OCI-LY7 (cell line): Measurements from ENCODE around the gene ADARB2. TPM values are rescaled to one million over a fixed set of nuclear protein-coding genes. Genes with fewer than 3 reads are reported as not detected.
"Not testable (repeated sequence)": the region's sequence is repeated elsewhere in the genome, so short reads cannot be mapped to it uniquely, and the experiment has no call there.

Source experiments
- BruUV-seq: library from RNA; stranded (reverse); fragments of 400-500 nt; replicated peaks from 2 replicates; lab custom pipeline; 2021; lab: Mats Ljungman, UMichigan
- CTCF ChIA-PET: fragments of 300-600 bp; sonication (Branson Sonifier 250); formaldehyde crosslinking; loops from one replicate; lab custom pipeline; 2022; ENCODE audit warnings: antibody characterized with exemption; ENCODE audit not compliant: unreplicated experiment; lab: Charles Lee
- POLR2A ChIA-PET: fragments of 300-600 bp; sonication (Branson Sonifier 250); formaldehyde crosslinking; loops from one replicate; lab custom pipeline; 2022; ENCODE audit warnings: antibody characterized with exemption; lab: Charles Lee
- DNase-seq: peaks from one replicate; pipeline ENCODE4 v3.0.0-alpha.2; 2015; ENCODE audit warnings: low spot score
- H2AFZ ChIP-seq: fragments of 200-600 bp; sonication (generic), shearing (Covaris generic); 2 replicates; pipeline ENCODE4 v1.6.1; 2014; ENCODE audit warnings: mild to moderate bottlenecking, antibody characterized with exemption, low read length, moderate library complexity
- H3K27ac ChIP-seq: fragments of 200-600 bp; sonication (generic); 2 replicates; pipeline ENCODE4 v1.5.1; 2014; ENCODE audit warnings: mixed run types, low read depth, mild to moderate bottlenecking, moderate library complexity, low read length, inconsistent platforms; ENCODE audit not compliant: poor library complexity, severe bottlenecking
- H3K36me3 ChIP-seq: fragments of 200-600 bp; sonication (generic); 2 replicates; pipeline ENCODE4 v1.6.1; 2014; ENCODE audit warnings: mild to moderate bottlenecking, antibody characterized with exemption, low read length, moderate library complexity, mixed read lengths; ENCODE audit not compliant: insufficient read depth
- H3K4me1 ChIP-seq: fragments of 200-600 bp; sonication (generic); 2 replicates; pipeline ENCODE4 v1.5.1; 2014; ENCODE audit warnings: mild to moderate bottlenecking, low read length; ENCODE audit not compliant: insufficient read depth, poor library complexity, severe bottlenecking
- H3K4me2 ChIP-seq: fragments of 200-600 bp; sonication (generic); 2 replicates; pipeline ENCODE4 v1.6.1; 2014; ENCODE audit warnings: mild to moderate bottlenecking, low read length
- H3K4me3 ChIP-seq: fragments of 200-600 bp; sonication (generic); 2 replicates; pipeline ENCODE4 v1.5.1; 2014; ENCODE audit warnings: mild to moderate bottlenecking, low read depth, low read length; ENCODE audit not compliant: poor library complexity, severe bottlenecking
- H3K79me2 ChIP-seq: fragments of 200-600 bp; sonication (generic); 2 replicates; pipeline ENCODE4 v1.6.1; 2016; ENCODE audit warnings: low read depth, mild to moderate bottlenecking, low read length, moderate library complexity, mixed read lengths; ENCODE audit not compliant: insufficient read depth
- H3K9me2 ChIP-seq: fragments of 200-600 bp; sonication (generic); 2 replicates; pipeline ENCODE4 v1.6.1; 2016; ENCODE audit warnings: mild to moderate bottlenecking, low read length, mixed read lengths; ENCODE audit not compliant: insufficient read depth
- H3K9me3 ChIP-seq: fragments of 200-600 bp; sonication (generic); 2 replicates; pipeline ENCODE4 v1.6.1; 2014; ENCODE audit warnings: mild to moderate bottlenecking, mixed run types, low read length, mixed read lengths
- H4K20me1 ChIP-seq: fragments of 200-600 bp; sonication (generic); 2 replicates; pipeline ENCODE4 v1.6.1; 2014; ENCODE audit warnings: mild to moderate bottlenecking, antibody characterized with exemption, low read length, moderate library complexity, mixed read lengths; ENCODE audit not compliant: insufficient read depth
- CTCF ChIP-seq: fragments of 200-600 bp; sonication (generic); conservative IDR thresholded peaks from 2 replicates; pipeline ENCODE4 v1.5.1; 2014; ENCODE audit warnings: mild to moderate bottlenecking, antibody characterized with exemption, low read length, moderate library complexity, mixed read lengths
- EZH2phosphoT487 ChIP-seq: fragments of 200-600 bp; sonication (generic); IDR thresholded peaks from 2 replicates; pipeline ENCODE4 v1.6.1; 2018; ENCODE audit warnings: low read depth, borderline replicate concordance, mild to moderate bottlenecking, mixed run types, antibody characterized with exemption, low read length, moderate library complexity, mixed read lengths
- intact Hi-C: fragments of 100-400 bp; cut with micrococcal nuclease; formaldehyde crosslinking; loops from one replicate; pipeline ENCODE4 v1.10.0; 2022; ENCODE audit not compliant: unreplicated experiment
- total RNA-seq, 2 experiments: library from RNA; depleted of rRNA in 1 of 2; stranded (reverse); fragments of >200 nt in 1 of 2; shearing (Covaris generic) in 1 of 2; gene quantifications; 2 replicates each; pipeline ENCODE4 v1.2.3, GENCODE V29; 2014 to 2022

Gene ADARB2
- total RNA-seq, 2 experiments from 2014 or later, result 0.03 TPM; not detected in 1

GRCh38 chr10:1461016-1461415 lies 276.3 kb downstream of the ADARB2 start:
- Histone ChIP-seq H3K4me2 (no peak overlapping the region), H3K27ac (no peak overlapping the region), H3K4me3 (no peak overlapping the region), H3K4me1 (peaks cover 31% of the 10 kb centered on the region), H4K20me1 (no peaks in the 10 kb centered on the region), H3K79me2 (no peaks in the 10 kb centered on the region), H3K36me3 (no peaks in the 10 kb centered on the region), H3K9me3 (no peaks in the 10 kb centered on the region), H3K9me2 (no peaks in the 10 kb centered on the region), H2AFZ (no peak overlapping the region)
- ChIA-PET POLR2A (no interaction called here), CTCF (no interaction called here)
- BruUV-seq, result no TSS peak
- TF ChIP-seq CTCF (no peak), EZH2phosphoT487 (no peak)
- intact Hi-C loops, result no loop called here
- DNase-seq, result no peak

GRCh38 chr10:1459664-1460063 lies 277.7 kb downstream of the ADARB2 start:
- H3K4me2 ChIP-seq, BruUV-seq, CTCF ChIA-PET, H3K27ac ChIP-seq, H4K20me1 ChIP-seq, H3K4me3 ChIP-seq, H3K9me2 ChIP-seq, intact Hi-C loops, H3K36me3 ChIP-seq, POLR2A ChIA-PET, H2AFZ ChIP-seq, H3K79me2 ChIP-seq, H3K9me3 ChIP-seq, DNase-seq: not testable (repeated sequence)
- H3K4me1 ChIP-seq, result peaks cover 44% of the 10 kb centered on the region

- peaks cover 30% of the 10 kb centered on the region for H3K4me1 ChIP-seq
- CTCF ChIA-PET, result interaction anchor here (0.6 kb wide), 1 partner anchor 90 kb away, joined by 4 read pairs; no protein-coding TSS in a partner anchor
- intact Hi-C loops, result loop anchor here (1.0 to 5.0 kb wide), 2 partner anchors 34 to 38 kb away; no protein-coding TSS in a partner anchor
- POLR2A ChIA-PET, result interaction anchor here (0.6 kb wide), 1 partner anchor 121 kb away, joined by 6 read pairs; no protein-coding TSS in a partner anchor
- peak overlapping the region; percentile 79 for H3K27ac ChIP-seq
- no peaks in the 10 kb centered on the region for H3K9me2 ChIP-seq
- H3K9me3 ChIP-seq, result peaks cover 8% of the 10 kb centered on the region; the same call in 1 of the 2 replicates
- H3K79me2 ChIP-seq, result no peaks in the 10 kb centered on the region
- BruUV-seq, result no TSS peak
- no peaks in the 10 kb centered on the region for H4K20me1 ChIP-seq
- H3K4me3 ChIP-seq, result peak overlapping the region; percentile 55
- peak; percentile 57 for DNase-seq
- no peaks in the 10 kb centered on the region; the same call in 1 of the 2 replicates for H3K36me3 ChIP-seq
- no peak for TF ChIP-seq CTCF
- no peak for TF ChIP-seq EZH2phosphoT487
- H2AFZ ChIP-seq, result peak overlapping the region; percentile 77
- peak overlapping the region; percentile 82 for H3K4me2 ChIP-seq
These were observed 282.4 kb downstream of the ADARB2 start for GRCh38 chr10:1454951-1455350.
